Measurements from ENCODE around the gene NBEA. TPM values are rescaled to one million over a fixed set of nuclear protein-coding genes. Genes with fewer than 3 reads are reported as not detected.

NBEA gene
- total RNA-seq, 1 experiment from 2014 or later, result 4.4 TPM

DNA sequence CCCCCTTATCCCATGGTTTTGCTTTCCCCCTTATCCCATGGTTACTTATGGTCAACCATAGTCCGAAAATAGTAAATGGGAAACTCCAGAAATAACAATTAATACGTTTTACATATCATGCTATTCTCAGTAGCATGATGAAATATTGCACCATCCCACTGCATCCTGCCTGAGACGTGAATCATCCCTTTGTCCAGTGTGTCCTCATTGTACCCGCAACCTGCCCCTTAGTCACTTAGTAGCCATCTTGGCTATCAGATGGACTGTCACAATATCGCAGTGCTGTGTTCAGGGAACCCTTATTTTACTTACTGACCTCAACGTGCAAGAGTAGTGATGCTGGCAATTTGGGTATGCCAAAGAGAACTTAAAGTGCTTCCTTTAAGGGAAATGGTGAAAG lies 10.5 kb upstream of the NBEA start:
- ChIA-PET CTCF (no interaction called here), POLR2A (ENCODE audit: unreplicated experiment) (no interaction called here)
- BruUV-seq (replicated peaks), result no TSS peak
- ATAC-seq, result no peak
- no peak overlapping the region for H3K4me3 ChIP-seq (ENCODE audit: low read length)
- peak; percentile 6 for DNase-seq
- H2AFZ ChIP-seq (ENCODE audit: low read length), result no peak overlapping the region
- peaks cover 21% of the 10 kb centered on the region for H3K4me1 ChIP-seq (ENCODE audit: insufficient read depth, low read length)
- no peaks in the 10 kb centered on the region for H3F3A ChIP-seq (ENCODE audit: low read length, unreplicated experiment)
- H3K36me3 ChIP-seq (ENCODE audit: low read depth, low read length), result no peaks in the 10 kb centered on the region
- no peaks in the 10 kb centered on the region for H3K27me3 ChIP-seq (ENCODE audit: low read length)
- H3K79me2 ChIP-seq (ENCODE audit: low read length), result no peaks in the 10 kb centered on the region
- H3K9me3 ChIP-seq (ENCODE audit: low read length), result no peaks in the 10 kb centered on the region
- no peak overlapping the region for H3K27ac ChIP-seq (ENCODE audit: low read length)
- H3K9me2 ChIP-seq (replicated peaks; ENCODE audit: low read length), result no peaks in the 10 kb centered on the region
- H3K4me2 ChIP-seq (ENCODE audit: low read length), result no peak overlapping the region
- no peak for TF ChIP-seq EZH2phosphoT487 (IDR thresholded peaks at IDR 0.05; ENCODE audit: borderline replicate concordance, low read length)
- TF ChIP-seq, protein P1, sequence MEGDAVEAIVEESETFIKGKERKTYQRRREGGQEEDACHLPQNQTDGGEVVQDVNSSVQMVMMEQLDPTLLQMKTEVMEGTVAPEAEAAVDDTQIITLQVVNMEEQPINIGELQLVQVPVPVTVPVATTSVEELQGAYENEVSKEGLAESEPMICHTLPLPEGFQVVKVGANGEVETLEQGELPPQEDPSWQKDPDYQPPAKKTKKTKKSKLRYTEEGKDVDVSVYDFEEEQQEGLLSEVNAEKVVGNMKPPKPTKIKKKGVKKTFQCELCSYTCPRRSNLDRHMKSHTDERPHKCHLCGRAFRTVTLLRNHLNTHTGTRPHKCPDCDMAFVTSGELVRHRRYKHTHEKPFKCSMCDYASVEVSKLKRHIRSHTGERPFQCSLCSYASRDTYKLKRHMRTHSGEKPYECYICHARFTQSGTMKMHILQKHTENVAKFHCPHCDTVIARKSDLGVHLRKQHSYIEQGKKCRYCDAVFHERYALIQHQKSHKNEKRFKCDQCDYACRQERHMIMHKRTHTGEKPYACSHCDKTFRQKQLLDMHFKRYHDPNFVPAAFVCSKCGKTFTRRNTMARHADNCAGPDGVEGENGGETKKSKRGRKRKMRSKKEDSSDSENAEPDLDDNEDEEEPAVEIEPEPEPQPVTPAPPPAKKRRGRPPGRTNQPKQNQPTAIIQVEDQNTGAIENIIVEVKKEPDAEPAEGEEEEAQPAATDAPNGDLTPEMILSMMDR (conservative IDR thresholded peaks at IDR 0.05; ENCODE audit: low read depth, low read length), result no peak
- TF ChIP-seq EZH2 (IDR thresholded peaks at IDR 0.05; ENCODE audit: low read length, unreplicated experiment), result no peak
- H3K9ac ChIP-seq (ENCODE audit: low read length), result no peak overlapping the region
- no peaks in the 10 kb centered on the region for H4K20me1 ChIP-seq (ENCODE audit: low read length)
- intact Hi-C loops (cut with micrococcal nuclease), result loop anchor here (10.0 kb wide), 1 partner anchor 77 kb away; no protein-coding TSS in a partner anchor

GRCh38 chr13:34933349-34933748 lies 8.7 kb upstream of the NBEA start:
- DNase-seq, result peak; percentile 75
- peaks cover 19% of the 10 kb centered on the region for H3K4me1 ChIP-seq (ENCODE audit: insufficient read depth, low read length)
- no peaks in the 10 kb centered on the region for H3K27me3 ChIP-seq (ENCODE audit: low read length)
- H4K20me1 ChIP-seq (ENCODE audit: low read length), result no peaks in the 10 kb centered on the region
- H2AFZ ChIP-seq (ENCODE audit: low read length), result no peak overlapping the region
- POLR2A ChIA-PET (ENCODE audit: unreplicated experiment), result no interaction called here
- peak overlapping the region; percentile 47 for H3K27ac ChIP-seq (ENCODE audit: low read length)
- no peaks in the 10 kb centered on the region for H3K36me3 ChIP-seq (ENCODE audit: low read depth, low read length)
- H3F3A ChIP-seq (ENCODE audit: low read length, unreplicated experiment), result no peaks in the 10 kb centered on the region
- intact Hi-C loops (cut with micrococcal nuclease), result loop anchor here (10.0 kb wide), 1 partner anchor 79 kb away; no protein-coding TSS in a partner anchor
- ATAC-seq, result peak; percentile 71
- no peak overlapping the region for H3K4me3 ChIP-seq (ENCODE audit: low read length)
- BruUV-seq (replicated peaks), result no TSS peak
- no peaks in the 10 kb centered on the region for H3K9me2 ChIP-seq (replicated peaks; ENCODE audit: low read length)
- TF ChIP-seq EZH2phosphoT487 (IDR thresholded peaks at IDR 0.05; ENCODE audit: borderline replicate concordance, low read length), result no peak
- TF ChIP-seq, protein P1 (conservative IDR thresholded peaks at IDR 0.05; ENCODE audit: low read depth, low read length), result no peak
- no peak for TF ChIP-seq EZH2 (IDR thresholded peaks at IDR 0.05; ENCODE audit: low read length, unreplicated experiment)
- no peaks in the 10 kb centered on the region for H3K9me3 ChIP-seq (ENCODE audit: low read length)
- peak overlapping the region; percentile 39 for H3K4me2 ChIP-seq (ENCODE audit: low read length)
- H3K9ac ChIP-seq (ENCODE audit: low read length), result no peak overlapping the region
- CTCF ChIA-PET, result no interaction called here
- H3K79me2 ChIP-seq (ENCODE audit: low read length), result no peaks in the 10 kb centered on the region

- BruUV-seq (replicated peaks), result no TSS peak
- DNase-seq, result no peak
- Histone ChIP-seq H3K9me3 (ENCODE audit: low read length) (no peaks in the 10 kb centered on the region), H3K9me2 (replicated peaks; ENCODE audit: low read length) (no peaks in the 10 kb centered on the region), H3K4me2 (ENCODE audit: low read length) (peak overlapping the region; percentile 39), H3K4me1 (ENCODE audit: insufficient read depth, low read length) (peaks cover 16% of the 10 kb centered on the region), H3F3A (ENCODE audit: low read length, unreplicated experiment) (no peaks in the 10 kb centered on the region), H3K27ac (ENCODE audit: low read length) (peak overlapping the region; percentile 11; the same call in 1 of the 2 replicates), H3K27me3 (ENCODE audit: low read length) (no peaks in the 10 kb centered on the region), H3K9ac (ENCODE audit: low read length) (no peak overlapping the region), H2AFZ (ENCODE audit: low read length) (no peak overlapping the region), H3K4me3 (ENCODE audit: low read length) (0 out of 2 replicates have a peak overlapping the region, but pooled peaks have one; percentile 6), H3K79me2 (ENCODE audit: low read length) (no peaks in the 10 kb centered on the region), H3K36me3 (ENCODE audit: low read depth, low read length) (no peaks in the 10 kb centered on the region), H4K20me1 (ENCODE audit: low read length) (no peaks in the 10 kb centered on the region)
- ChIA-PET POLR2A (ENCODE audit: unreplicated experiment) (no interaction called here), CTCF (no interaction called here)
- intact Hi-C loops (cut with micrococcal nuclease), result loop anchor here (10.0 kb wide), 1 partner anchor 79 kb away; no protein-coding TSS in a partner anchor
- TF ChIP-seq, protein P1 (conservative IDR thresholded peaks at IDR 0.05; ENCODE audit: low read depth, low read length), result no peak
- no peak for TF ChIP-seq EZH2 (IDR thresholded peaks at IDR 0.05; ENCODE audit: low read length, unreplicated experiment)
- no peak for TF ChIP-seq EZH2phosphoT487 (IDR thresholded peaks at IDR 0.05; ENCODE audit: borderline replicate concordance, low read length)
- ATAC-seq, result no peak
Measured at GRCh38 chr13:34933786-34934185, 8.3 kb upstream of the NBEA start.
